Inflammatory macrophage treated with lipopolysaccharide for 1 hour (primary cell): ENCODE measurements around the gene METTL13.

Source experiments
- DNase-seq, 2 donors: peaks; one replicate each; pipeline ENCODE4 v3.0.0-alpha.2; 2020 to 2022

METTL13 gene

GRCh38 chr1:171803461-171804022, 22.1 kb downstream of the METTL13 start:
- DNase-seq = no peak

- peak; percentile 33 to 45 for DNase-seq
Observed at GRCh38 chr1:171805395-171806115, 24.1 kb downstream of the METTL13 start.

GRCh38 chr1:171807556-171807955, 26.1 kb downstream of the METTL13 start:
- DNase-seq = no peak

GRCh38 chr1:171809834-171810233, 28.4 kb downstream of the METTL13 start:
- no peak for DNase-seq

- no peak for DNase-seq
Observed at GRCh38 chr1:171811672-171812071, 30.2 kb downstream of the METTL13 start.

GRCh38 chr1:171814692-171815091, 33.2 kb downstream of the METTL13 start:
- DNase-seq = no peak

GRCh38 chr1:171816300-171816901, 34.9 kb downstream of the METTL13 start:
- no peak for DNase-seq

- DNase-seq = peak; percentile 60 to 80
Observed at GRCh38 chr1:171817511-171818265, 36.2 kb downstream of the METTL13 start.

GRCh38 chr1:171819946-171820345, 38.5 kb downstream of the METTL13 start:
- DNase-seq = no peak

- no peak for DNase-seq
Observed at GRCh38 chr1:171826973-171827372, 45.5 kb downstream of the METTL13 start.

- DNase-seq = peak in 1 of 2 donors; percentile 8
Observed at GRCh38 chr1:171828794-171829193, 47.3 kb downstream of the METTL13 start.

GRCh38 chr1:171833091-171833825, 51.8 kb downstream of the METTL13 start:
- no peak for DNase-seq

GRCh38 chr1:171834821-171835220, 53.4 kb downstream of the METTL13 start:
- DNase-seq = no peak

GRCh38 chr1:171835891-171836290, 54.4 kb downstream of the METTL13 start:
- no peak for DNase-seq

GRCh38 chr1:171841050-171841910, 59.8 kb downstream of the METTL13 start, which contains the start of gene DNM3:
TSS of gene DNM3 (plus strand) at chr1:171841498. CDS start at chr1:171841657, 159 bp downstream.
- DNase-seq = peak; percentile 68 to 80

- no peak for DNase-seq
Observed at GRCh38 chr1:171841931-171842761, 60.7 kb downstream of the METTL13 start.

GRCh38 chr1:171844381-171844780, 62.9 kb downstream of the METTL13 start:
- DNase-seq = no peak

GRCh38 chr1:171845998-171846397, 64.5 kb downstream of the METTL13 start:
- no peak for DNase-seq
